ENCODE results near the gene CENPX.
A peak's percentile ranks its signal among the peaks of the same experiment; 100 is the strongest.

Gene CENPX

DNA sequence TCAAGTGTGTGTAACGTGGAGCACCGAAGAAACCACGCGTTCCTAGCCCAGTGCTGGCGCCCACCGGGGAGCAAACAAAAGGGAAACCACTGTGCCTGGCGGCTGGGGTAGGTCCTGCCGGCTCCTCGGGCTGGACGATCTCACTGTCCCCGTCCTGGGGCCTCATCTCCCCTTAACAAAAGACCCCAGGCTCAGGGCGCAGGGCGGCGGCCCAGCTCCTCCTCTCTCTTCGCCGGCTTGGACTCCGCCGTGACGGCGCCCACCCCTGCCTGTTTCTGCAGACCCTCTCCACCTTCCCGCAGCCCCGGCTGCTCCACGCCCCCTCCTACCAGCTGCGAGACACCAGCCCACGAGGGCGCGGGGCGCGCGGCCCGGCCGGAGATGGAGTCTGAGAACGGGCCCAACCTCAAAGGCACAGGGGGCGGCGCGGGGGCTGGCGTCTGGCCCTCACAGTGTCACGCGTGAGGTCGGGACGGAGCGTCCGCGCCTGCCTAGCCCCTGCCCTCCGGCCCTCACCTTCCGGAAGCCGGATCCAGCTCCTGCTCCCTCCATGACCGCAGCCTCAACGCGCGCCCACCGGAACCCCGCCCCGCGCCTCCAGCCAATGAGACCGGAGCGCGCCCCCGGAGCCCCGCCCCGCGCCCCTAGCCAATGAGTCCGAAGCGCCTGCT is at the start of gene CENPX:
TSS of gene CENPX (minus strand) at position 569 of the 671 bp plus-strand sequence. CDS start at position 552, 17 bp downstream.
- no peak for TF ChIP-seq LEF1 (IDR thresholded peaks at IDR 0.05; ENCODE audit: borderline replicate concordance)
- no peak for TF ChIP-seq ARNT (IDR thresholded peaks at IDR 0.05)
- no peak for TF ChIP-seq FOXM1 (IDR thresholded peaks at IDR 0.05; ENCODE audit: borderline replicate concordance)
- CTCF ChIA-PET = interaction anchor here (0.6 to 4.4 kb wide), 7 partner anchors 15 to 179 kb away, joined by 3 to 34 read pairs (median 4); partner anchors contain the start of genes DCXR and NOTUM
- no peak for DNase-seq (ENCODE audit: extremely low spot score)
- POLR2A ChIA-PET = interaction anchor here (0.5 to 3.7 kb wide), 27 partner anchors 8 to 339 kb away, joined by 3 to 22 read pairs (median 4); partner anchors contain the start of genes ARL16, ASPSCR1, DCXR and GPS1

DNA sequence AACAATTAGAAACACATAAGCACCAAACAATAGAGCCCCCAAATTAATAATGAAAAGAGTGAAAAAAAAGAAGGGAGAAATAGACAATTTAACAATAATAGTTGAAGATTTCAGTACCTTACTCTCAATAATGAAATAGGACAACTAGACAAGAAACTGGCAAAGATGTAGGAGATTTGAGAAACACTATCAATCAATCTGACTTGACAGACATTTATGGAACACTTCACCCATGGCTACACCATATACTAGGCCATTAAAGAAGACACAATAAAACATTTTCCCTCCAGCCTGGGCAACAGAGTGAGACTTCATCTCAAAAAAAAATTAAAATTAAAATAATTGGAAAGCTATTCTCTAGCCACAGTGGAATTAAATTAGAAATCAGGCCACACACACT is 47.9 kb upstream of the CENPX start:
- POLR2A ChIA-PET = interaction anchor here (1.8 kb wide), 2 partner anchors 14 to 28 kb away, joined by 3 to 4 read pairs; no protein-coding TSS in a partner anchor
- DNase-seq (ENCODE audit: extremely low spot score) = no peak
- CTCF ChIA-PET = no interaction called here
- TF ChIP-seq HDGF (IDR thresholded peaks at IDR 0.05; ENCODE audit: borderline replicate concordance) (no peak), CTBP1 (IDR thresholded peaks at IDR 0.05; ENCODE audit: borderline replicate concordance) (no peak), TARDBP (IDR thresholded peaks at IDR 0.05) (no peak), ELF4 (IDR thresholded peaks at IDR 0.05) (no peak)
- TF ChIP-seq, protein P1, sequence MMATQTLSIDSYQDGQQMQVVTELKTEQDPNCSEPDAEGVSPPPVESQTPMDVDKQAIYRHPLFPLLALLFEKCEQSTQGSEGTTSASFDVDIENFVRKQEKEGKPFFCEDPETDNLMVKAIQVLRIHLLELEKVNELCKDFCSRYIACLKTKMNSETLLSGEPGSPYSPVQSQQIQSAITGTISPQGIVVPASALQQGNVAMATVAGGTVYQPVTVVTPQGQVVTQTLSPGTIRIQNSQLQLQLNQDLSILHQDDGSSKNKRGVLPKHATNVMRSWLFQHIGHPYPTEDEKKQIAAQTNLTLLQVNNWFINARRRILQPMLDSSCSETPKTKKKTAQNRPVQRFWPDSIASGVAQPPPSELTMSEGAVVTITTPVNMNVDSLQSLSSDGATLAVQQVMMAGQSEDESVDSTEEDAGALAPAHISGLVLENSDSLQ (IDR thresholded peaks at IDR 0.05) = peak; percentile 90

DNA sequence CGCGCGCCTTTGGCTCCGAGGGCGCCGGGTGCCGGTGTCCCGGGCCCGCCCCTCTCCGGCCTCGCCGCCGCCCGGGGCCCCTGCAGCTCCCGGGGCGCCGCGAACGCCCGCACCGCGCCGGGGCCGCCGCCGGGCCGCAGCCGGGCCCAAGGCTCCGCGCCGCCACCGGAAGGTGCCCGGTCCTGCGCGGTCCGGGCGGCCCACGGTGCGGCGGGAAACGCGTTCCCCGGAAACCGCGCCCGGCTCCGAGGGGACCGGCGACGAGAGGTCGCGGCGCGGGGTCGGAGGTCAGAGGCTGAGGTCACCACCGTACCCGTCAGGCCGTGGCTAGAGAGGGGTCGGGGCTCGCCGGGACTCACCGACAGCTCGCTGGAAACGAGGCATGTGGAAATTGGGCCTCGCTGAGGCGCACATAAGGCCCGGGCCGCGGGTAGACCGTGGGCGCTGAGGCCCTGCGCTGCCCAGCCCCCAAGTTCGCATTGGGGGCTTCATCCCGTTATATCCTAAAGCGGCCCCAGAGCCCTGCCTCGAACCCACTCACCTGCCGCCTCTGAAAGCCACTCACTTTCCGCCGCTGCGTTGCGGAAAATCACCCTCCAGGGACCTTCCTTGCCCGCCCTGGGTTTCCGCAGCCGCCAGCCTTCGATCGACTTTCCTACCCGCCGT is 43.1 kb upstream of the CENPX start, which contains the start of gene DUS1L:
TSS of gene DUS1L (minus strand) at position 167 of the 666 bp plus-strand sequence. CDS start 745 bp downstream, outside the sequence.
- ChIA-PET POLR2A (interaction anchor here (0.6 to 6.8 kb wide), 11 partner anchors 11 to 36 kb away, joined by 3 to 46 read pairs (median 3); partner anchors contain the start of genes DCXR, FASN, GPS1 and RAC3), CTCF (no interaction called here)
- peak; percentile 86 for DNase-seq (ENCODE audit: extremely low spot score)
- TF ChIP-seq SP1 (IDR thresholded peaks at IDR 0.05) (no peak), FOXA1 (IDR thresholded peaks at IDR 0.05) (no peak), L3MBTL2 (conservative IDR thresholded peaks at IDR 0.05) (peak; percentile 44; the same call in 1 of the 2 replicates), CTBP1 (IDR thresholded peaks at IDR 0.05; ENCODE audit: borderline replicate concordance) (no peak; the same call in 1 of the 2 replicates), FOXK2 (IDR thresholded peaks at IDR 0.05) (no peak), ARNT (IDR thresholded peaks at IDR 0.05) (peak; percentile 88), NFRKB (IDR thresholded peaks at IDR 0.05) (no peak), LEF1 (IDR thresholded peaks at IDR 0.05; ENCODE audit: borderline replicate concordance) (peak; percentile 68; the same call in 1 of the 2 replicates), FOXM1 (IDR thresholded peaks at IDR 0.05; ENCODE audit: borderline replicate concordance) (peak; percentile 89), ZNF384 (IDR thresholded peaks at IDR 0.05) (no peak)

DNA sequence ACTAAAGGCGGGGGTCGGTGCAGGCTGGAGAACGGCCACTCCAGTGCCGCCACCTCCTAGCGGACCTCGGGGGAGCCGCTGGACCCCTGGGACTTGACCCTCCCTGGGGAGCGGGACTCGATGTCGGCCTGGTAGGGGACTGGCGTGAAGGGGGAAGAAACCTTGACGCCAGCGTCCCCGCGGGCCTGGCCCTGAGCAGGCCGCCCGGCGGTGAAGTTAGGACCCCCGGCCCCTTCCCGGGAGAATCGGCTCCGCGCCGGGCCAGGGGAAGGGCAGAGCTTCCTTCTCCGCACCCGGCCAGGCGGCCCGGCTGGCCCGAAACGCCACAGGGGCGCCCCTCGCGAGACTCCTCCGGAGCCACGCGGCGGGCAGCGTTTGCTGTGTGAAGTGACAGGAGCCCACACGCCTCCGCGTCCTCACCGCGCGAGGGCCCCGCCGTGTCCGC is 42.5 kb upstream of the CENPX start:
- ChIA-PET CTCF (no interaction called here), POLR2A (interaction anchor here (0.9 to 6.8 kb wide), 8 partner anchors 11 to 35 kb away, joined by 3 to 46 read pairs (median 6); partner anchors contain the start of genes DCXR, FASN, GPS1 and RFNG)
- DNase-seq (ENCODE audit: extremely low spot score) = no peak
- no peak for TF ChIP-seq FOXM1 (IDR thresholded peaks at IDR 0.05; ENCODE audit: borderline replicate concordance)
- no peak for TF ChIP-seq FOXA1 (IDR thresholded peaks at IDR 0.05)
- TF ChIP-seq BHLHE40 (IDR thresholded peaks at IDR 0.05; ENCODE audit: borderline replicate concordance) = no peak
- no peak for TF ChIP-seq NFRKB (IDR thresholded peaks at IDR 0.05)
- no peak for TF ChIP-seq TARDBP (IDR thresholded peaks at IDR 0.05)
- no peak for TF ChIP-seq SP1 (IDR thresholded peaks at IDR 0.05)
- no peak for TF ChIP-seq ARNT (IDR thresholded peaks at IDR 0.05)
- TF ChIP-seq LEF1 (IDR thresholded peaks at IDR 0.05; ENCODE audit: borderline replicate concordance) = no peak
- TF ChIP-seq, protein P1 (IDR thresholded peaks at IDR 0.05) = no peak
- TF ChIP-seq CTBP1 (IDR thresholded peaks at IDR 0.05; ENCODE audit: borderline replicate concordance) = no peak
- TF ChIP-seq HDGF (IDR thresholded peaks at IDR 0.05; ENCODE audit: borderline replicate concordance) = no peak
- TF ChIP-seq ZNF384 (IDR thresholded peaks at IDR 0.05) = no peak
- no peak for TF ChIP-seq L3MBTL2 (conservative IDR thresholded peaks at IDR 0.05)
- no peak for TF ChIP-seq ELF4 (IDR thresholded peaks at IDR 0.05)
- no peak for TF ChIP-seq FOXK2 (IDR thresholded peaks at IDR 0.05)
- no peak for TF ChIP-seq SUZ12 (IDR thresholded peaks at IDR 0.05)

DNA sequence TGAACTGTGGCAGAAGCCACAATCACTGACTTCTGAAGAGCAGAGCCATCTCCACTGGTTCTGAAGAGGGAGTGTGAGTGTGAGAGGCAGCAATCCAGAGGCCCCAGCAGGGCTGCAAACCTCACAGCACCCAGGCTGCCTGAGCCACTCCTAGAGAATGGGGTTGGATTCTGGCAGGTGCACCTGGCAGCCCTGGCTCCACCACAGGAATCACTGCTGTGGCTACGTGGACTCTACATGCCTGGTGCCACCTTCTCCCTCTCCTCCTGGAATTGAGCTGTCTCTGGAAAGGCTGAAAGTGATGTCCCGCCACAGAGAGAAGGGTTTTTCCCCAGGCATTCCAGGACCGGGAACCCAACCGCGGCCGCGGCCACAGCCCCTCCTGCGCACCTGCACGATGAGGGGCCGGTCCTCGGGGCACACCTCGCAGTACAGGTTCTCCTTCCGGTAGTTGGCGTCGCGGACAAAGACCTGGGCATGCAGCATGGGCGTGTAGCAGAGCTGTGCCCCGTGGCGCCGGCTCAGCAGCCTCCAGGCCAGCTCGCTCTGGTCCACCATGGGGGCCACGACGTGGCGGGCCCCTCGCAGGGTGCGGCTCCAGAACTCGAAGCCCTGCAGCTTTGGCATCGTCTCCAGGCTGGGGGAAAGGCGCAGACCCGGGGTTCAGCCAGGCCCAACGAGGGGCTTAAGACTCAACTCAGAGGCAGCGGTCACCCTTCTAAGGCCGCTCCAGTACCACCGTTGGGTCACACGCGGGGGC is 41.9 kb upstream of the CENPX start:
- TF ChIP-seq L3MBTL2 (conservative IDR thresholded peaks at IDR 0.05) (0 out of 2 replicates have a peak, but pooled peaks have one; percentile 23), LEF1 (IDR thresholded peaks at IDR 0.05; ENCODE audit: borderline replicate concordance) (no peak)
- POLR2A ChIA-PET = interaction anchor here (1.1 to 6.8 kb wide), 7 partner anchors 10 to 130 kb away, joined by 3 to 46 read pairs (median 9); partner anchors contain the start of genes FASN, GPS1, RAC3 and RFNG
- no peak for DNase-seq (ENCODE audit: extremely low spot score)
- CTCF ChIA-PET = no interaction called here
